H54 (cell line): ENCODE data around the gene TLE1.
A peak's percentile ranks its signal among the peaks of the same experiment; 100 is the strongest.
"Not testable (repeated sequence)": the region's sequence is repeated elsewhere in the genome, so short reads cannot be mapped to it uniquely, and the experiment has no call there.

Source experiments
- DNase-seq: peaks from one replicate; pipeline ENCODE4 v3.0.0; 2011; ENCODE audit warnings: low spot score, mixed read lengths; ENCODE audit not compliant: insufficient read length
- FAIRE-seq: peaks from 3 replicates; lab custom pipeline; 2011; peaks lifted over from hg19 to GRCh38; lab: Jason Lieb, UNC
- POLR2A ChIP-seq: IDR thresholded peaks from 2 replicates; pipeline ENCODE4 v1.6.1; 2011; ENCODE audit warnings: low read depth, mild to moderate bottlenecking, low read length

The TLE1 gene

GRCh38 chr9:81611664-81612063, 77.7 kb downstream of the TLE1 start:
- DNase-seq (no peak), FAIRE-seq (no peak)
- TF ChIP-seq POLR2A, result no peak

GRCh38 chr9:81610740-81611107, 78.6 kb downstream of the TLE1 start:
- FAIRE-seq, result no peak
- DNase-seq, result no peak
- no peak for TF ChIP-seq POLR2A

GRCh38 chr9:81609782-81610739, 79.3 kb downstream of the TLE1 start:
- no peak for TF ChIP-seq POLR2A
- DNase-seq, result peak; percentile 57
- no peak for FAIRE-seq

GRCh38 chr9:81608289-81608657, 81.1 kb downstream of the TLE1 start:
- DNase-seq (no peak), FAIRE-seq (no peak)
- no peak for TF ChIP-seq POLR2A

GRCh38 chr9:81607593-81608288, 81.6 kb downstream of the TLE1 start:
- FAIRE-seq, result no peak
- no peak for TF ChIP-seq POLR2A

GRCh38 chr9:81606261-81606660, 83.1 kb downstream of the TLE1 start:
- not testable (repeated sequence) for FAIRE-seq, DNase-seq

More at GRCh38 chr9:81607593-81608288, 81.6 kb downstream of the TLE1 start:
- DNase-seq, result no peak

GRCh38 chr9:81605170-81605670, 84.1 kb downstream of the TLE1 start:
- FAIRE-seq (no peak), DNase-seq (no peak)
- TF ChIP-seq POLR2A, result no peak

GRCh38 chr9:81604306-81605169, 84.8 kb downstream of the TLE1 start:
- FAIRE-seq (no peak), DNase-seq (no peak)
- TF ChIP-seq POLR2A, result no peak

- TF ChIP-seq POLR2A, result no peak
- DNase-seq (no peak), FAIRE-seq (no peak)
These were observed 86.3 kb downstream of the TLE1 start for GRCh38 chr9:81602887-81603680.

GRCh38 chr9:81601639-81602623, 87.4 kb downstream of the TLE1 start:
- no peak for DNase-seq
- TF ChIP-seq POLR2A, result no peak
- FAIRE-seq, result no peak

- no peak for TF ChIP-seq POLR2A
- FAIRE-seq (no peak), DNase-seq (no peak)
These were observed 88.7 kb downstream of the TLE1 start for GRCh38 chr9:81600631-81601030.

GRCh38 chr9:81599837-81600236, 89.5 kb downstream of the TLE1 start:
- DNase-seq, result no peak
- no peak for FAIRE-seq
- TF ChIP-seq POLR2A, result no peak
